ENCODE results near the gene PRICKLE2. TPM values are rescaled to one million over a fixed set of nuclear protein-coding genes. Genes with fewer than 3 reads are reported as not detected.

Gene PRICKLE2
- total and polyA plus RNA-seq, 2 donors (not counting 3 experiments of a cell fraction or from before 2014, with no cell fraction given), result 3.0 to 7.1 TPM

DNA sequence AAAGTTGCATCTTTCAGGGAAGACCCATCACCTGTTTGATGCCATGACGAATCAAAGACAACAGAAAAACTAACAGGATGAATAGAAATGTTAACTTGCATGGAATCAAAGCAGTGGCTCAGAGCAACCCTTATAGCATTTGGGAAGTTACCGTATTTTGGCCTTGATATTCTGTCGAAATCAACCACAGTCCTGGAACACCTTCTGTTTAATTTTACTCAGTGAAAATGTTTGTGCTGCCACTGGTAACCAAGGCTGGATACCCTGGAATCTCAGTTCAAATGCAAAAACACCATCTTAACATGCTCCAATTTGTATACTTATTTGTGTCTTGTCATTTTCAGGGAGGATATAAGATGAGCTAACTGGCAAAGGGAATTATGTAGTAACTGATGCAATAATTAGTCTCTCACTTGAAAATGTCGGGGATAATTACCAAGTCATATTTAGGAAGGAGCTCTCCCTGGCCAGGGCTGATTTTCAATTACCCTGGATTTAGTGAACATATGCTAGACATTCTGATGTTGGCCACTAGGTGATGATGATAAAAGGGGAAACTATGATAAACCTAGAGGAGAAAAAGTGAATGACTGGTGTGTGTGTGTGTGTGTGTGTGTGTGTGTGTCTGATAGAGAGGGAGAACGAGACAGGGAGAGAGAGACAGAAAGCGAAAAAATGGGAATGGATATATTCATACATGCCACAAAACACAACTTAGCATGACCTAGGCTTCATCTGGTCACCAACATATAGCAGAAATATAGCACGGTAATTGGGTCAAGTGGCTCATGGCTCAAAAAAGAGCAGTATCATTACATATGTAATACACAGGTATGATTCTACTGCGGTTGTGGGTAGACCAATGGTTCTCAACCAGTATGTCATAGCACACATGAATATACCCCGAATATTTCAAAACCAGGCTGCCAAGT lies 19.0 kb upstream of the PRICKLE2 start:
- Histone ChIP-seq H4K20me1 (replicated peaks; ENCODE audit: control insufficient read depth, extremely low read depth, insufficient read depth, low read length) (no peaks in the 10 kb centered on the region), H3K4me2 (ENCODE audit: insufficient read depth, low read length) (no peak overlapping the region), H3K9ac (replicated peaks; ENCODE audit: extremely low read depth, insufficient read depth, low read length) (no peak overlapping the region), H3K4me1 (ENCODE audit: control insufficient read depth, extremely low read depth, insufficient read depth, low read length) (no peaks in the 10 kb centered on the region), H3K79me2 (ENCODE audit: control insufficient read depth, insufficient read depth, low read length) (no peaks in the 10 kb centered on the region), H3K27me3 (ENCODE audit: control insufficient read depth in 2 of 2, insufficient read depth in 2 of 2, low read length in 2 of 2) (peaks cover 0 to 4% of the 10 kb centered on the region in 2 experiments), H3K9me1 (replicated peaks; ENCODE audit: control insufficient read depth, extremely low read depth, insufficient read depth, low read length) (no peaks in the 10 kb centered on the region), H2AFZ (ENCODE audit: low read depth, low read length) (no peak overlapping the region), H3K36me3 (ENCODE audit: control insufficient read depth in 2 of 2, extremely low read depth in 1 of 2, insufficient read depth in 2 of 2, low read length in 2 of 2) (no peaks in the 10 kb centered on the region), H3K27ac (ENCODE audit: insufficient read depth, low read depth, low read length) (no peak overlapping the region), H3K4me3 (replicated peaks in 1 of 3; ENCODE audit: insufficient read depth in 1 of 3, low read depth in 1 of 3, low read length in 3 of 3) (no peak overlapping the region), H3K9me3 (replicated peaks; ENCODE audit: control insufficient read depth, insufficient read depth, low read length) (no peaks in the 10 kb centered on the region)
- intact Hi-C loops (cut with micrococcal nuclease), result loop anchor here (1.0 kb wide), 1 partner anchor 155 kb away; no protein-coding TSS in a partner anchor
- dilution Hi-C loops (cut with MboI; ENCODE audit: extremely low pct_ligation_motif_present, low sequenced_read_pairs), result no loop called here
- BruUV-seq (replicated peaks), result no TSS peak
- DNase-seq (ENCODE audit: low read depth, low spot score) (peak; percentile 41), FAIRE-seq (peak; percentile 72)
- TF ChIP-seq, protein P1, sequence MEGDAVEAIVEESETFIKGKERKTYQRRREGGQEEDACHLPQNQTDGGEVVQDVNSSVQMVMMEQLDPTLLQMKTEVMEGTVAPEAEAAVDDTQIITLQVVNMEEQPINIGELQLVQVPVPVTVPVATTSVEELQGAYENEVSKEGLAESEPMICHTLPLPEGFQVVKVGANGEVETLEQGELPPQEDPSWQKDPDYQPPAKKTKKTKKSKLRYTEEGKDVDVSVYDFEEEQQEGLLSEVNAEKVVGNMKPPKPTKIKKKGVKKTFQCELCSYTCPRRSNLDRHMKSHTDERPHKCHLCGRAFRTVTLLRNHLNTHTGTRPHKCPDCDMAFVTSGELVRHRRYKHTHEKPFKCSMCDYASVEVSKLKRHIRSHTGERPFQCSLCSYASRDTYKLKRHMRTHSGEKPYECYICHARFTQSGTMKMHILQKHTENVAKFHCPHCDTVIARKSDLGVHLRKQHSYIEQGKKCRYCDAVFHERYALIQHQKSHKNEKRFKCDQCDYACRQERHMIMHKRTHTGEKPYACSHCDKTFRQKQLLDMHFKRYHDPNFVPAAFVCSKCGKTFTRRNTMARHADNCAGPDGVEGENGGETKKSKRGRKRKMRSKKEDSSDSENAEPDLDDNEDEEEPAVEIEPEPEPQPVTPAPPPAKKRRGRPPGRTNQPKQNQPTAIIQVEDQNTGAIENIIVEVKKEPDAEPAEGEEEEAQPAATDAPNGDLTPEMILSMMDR (IDR thresholded peaks at IDR 0.05; ENCODE audit: extremely low read depth in 1 of 2, insufficient read depth in 1 of 2, low read depth in 1 of 2, low read length in 2 of 2), result peak; percentile 42 to 51
- TF ChIP-seq FOS (IDR thresholded peaks at IDR 0.05; ENCODE audit: borderline replicate concordance, insufficient read depth, low read length), result no peak
- ChIA-PET CTCF (interaction anchor here (0.6 to 1.7 kb wide), 7 partner anchors 9 to 78 kb away, joined by 3 to 8 read pairs (median 3); partner anchors contain the start of gene PRICKLE2), POLR2A (no interaction called here)

DNA sequence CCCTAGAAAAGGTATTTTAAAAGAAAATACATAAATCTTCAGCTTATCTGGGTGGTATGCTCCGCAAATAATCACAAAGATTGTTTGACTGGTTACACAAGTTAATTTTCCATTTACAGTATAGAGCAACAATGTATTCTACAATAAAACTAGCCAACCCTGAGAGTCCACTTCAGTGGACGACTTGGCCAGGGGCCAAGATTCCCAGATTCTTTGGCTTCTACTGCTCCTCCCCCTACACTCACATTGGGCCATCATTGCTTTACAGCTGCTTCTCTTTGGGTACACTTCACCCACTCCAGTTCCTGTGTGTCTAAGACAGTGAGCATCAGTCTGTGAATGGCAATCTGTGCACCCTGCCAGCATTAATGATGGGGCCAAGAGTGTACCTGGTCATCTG lies 17.2 kb upstream of the PRICKLE2 start:
- Histone ChIP-seq H3K4me2 (ENCODE audit: insufficient read depth, low read length) (no peak overlapping the region), H3K4me1 (ENCODE audit: control insufficient read depth, extremely low read depth, insufficient read depth, low read length) (no peaks in the 10 kb centered on the region), H3K36me3 (ENCODE audit: control insufficient read depth in 2 of 2, extremely low read depth in 1 of 2, insufficient read depth in 2 of 2, low read length in 2 of 2) (no peaks in the 10 kb centered on the region), H3K9ac (replicated peaks; ENCODE audit: extremely low read depth, insufficient read depth, low read length) (no peak overlapping the region), H2AFZ (ENCODE audit: low read depth, low read length) (no peak overlapping the region), H3K9me1 (replicated peaks; ENCODE audit: control insufficient read depth, extremely low read depth, insufficient read depth, low read length) (no peaks in the 10 kb centered on the region), H3K4me3 (replicated peaks in 1 of 3; ENCODE audit: insufficient read depth in 1 of 3, low read depth in 1 of 3, low read length in 3 of 3) (no peak overlapping the region), H3K27me3 (ENCODE audit: control insufficient read depth in 2 of 2, insufficient read depth in 2 of 2, low read length in 2 of 2) (peaks cover 0 to 2% of the 10 kb centered on the region in 2 experiments), H4K20me1 (replicated peaks; ENCODE audit: control insufficient read depth, extremely low read depth, insufficient read depth, low read length) (no peaks in the 10 kb centered on the region), H3K79me2 (ENCODE audit: control insufficient read depth, insufficient read depth, low read length) (no peaks in the 10 kb centered on the region), H3K27ac (ENCODE audit: insufficient read depth, low read depth, low read length) (no peak overlapping the region), H3K9me3 (replicated peaks; ENCODE audit: control insufficient read depth, insufficient read depth, low read length) (no peaks in the 10 kb centered on the region)
- dilution Hi-C loops (cut with MboI; ENCODE audit: extremely low pct_ligation_motif_present, low sequenced_read_pairs), result no loop called here
- intact Hi-C loops (cut with micrococcal nuclease), result no loop called here
- POLR2A ChIA-PET, result no interaction called here
- BruUV-seq (replicated peaks), result no TSS peak
- FAIRE-seq (no peak), DNase-seq (ENCODE audit: low read depth, low spot score) (no peak)
- CTCF ChIA-PET, result interaction anchor here (1.4 to 3.2 kb wide), 2 partner anchors 17 to 211 kb away, joined by 3 to 11 read pairs; partner anchors contain the start of gene PRICKLE2
- no peak for TF ChIP-seq EZH2 (IDR thresholded peaks at IDR 0.05; ENCODE audit: borderline replicate concordance, low read depth, low read length, severe bottlenecking)
- no peak for TF ChIP-seq JUN (IDR thresholded peaks at IDR 0.05; ENCODE audit: borderline replicate concordance, insufficient read depth, insufficient read length, low read depth)
- no peak for TF ChIP-seq GATA2 (IDR thresholded peaks at IDR 0.05; ENCODE audit: insufficient read depth, insufficient read length, low read depth, low read length)
- no peak for TF ChIP-seq FOS (IDR thresholded peaks at IDR 0.05; ENCODE audit: borderline replicate concordance, insufficient read depth, low read length)
- TF ChIP-seq, protein P2, sequence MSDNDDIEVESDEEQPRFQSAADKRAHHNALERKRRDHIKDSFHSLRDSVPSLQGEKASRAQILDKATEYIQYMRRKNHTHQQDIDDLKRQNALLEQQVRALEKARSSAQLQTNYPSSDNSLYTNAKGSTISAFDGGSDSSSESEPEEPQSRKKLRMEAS (IDR thresholded peaks at IDR 0.05; ENCODE audit: insufficient read depth, insufficient read length), result no peak
- no peak for TF ChIP-seq POLR2A (IDR thresholded peaks at IDR 0.05; ENCODE audit: low read depth, low read length)
- TF ChIP-seq POLR2AphosphoS5 (IDR thresholded peaks at IDR 0.05; ENCODE audit: insufficient read depth, low read depth, low read length), result no peak
- TF ChIP-seq, protein P1 (IDR thresholded peaks at IDR 0.05; ENCODE audit: extremely low read depth in 1 of 2, insufficient read depth in 1 of 2, low read depth in 1 of 2, low read length in 2 of 2), result no peak
- TF ChIP-seq MYC (IDR thresholded peaks at IDR 0.05; ENCODE audit: low read depth, low read length), result no peak
